AG04450 (cell line): ENCODE results near the gene TMEM139. TPM values are rescaled to one million over a fixed set of nuclear protein-coding genes. Genes with fewer than 3 reads are reported as not detected.

Experiments
- CTCF ChIA-PET: fragments of 300-600, 350-600 bp; formaldehyde crosslinking; extraction: SDS; loops from one replicate; lab custom pipeline; 2022; ENCODE audit warnings: antibody characterized with exemption, inconsistent platforms; lab: Charles Lee
- POLR2A ChIA-PET: fragments of 350-600 bp; formaldehyde crosslinking; extraction: SDS; loops from one replicate; lab custom pipeline; 2021; ENCODE audit warnings: antibody characterized with exemption, inconsistent platforms; lab: Yijun Ruan, JAX
- DNase-seq: peaks from one replicate; pipeline ENCODE4 v3.0.0-alpha.2; 2011; ENCODE audit warnings: low read depth, low spot score
- H3K27ac ChIP-seq: one replicate; pipeline ENCODE4 v1.5.1; 2012; ENCODE audit warnings: low read depth, low read length, control low read depth
- H3K27me3 ChIP-seq: one replicate; pipeline ENCODE4 v1.6.0; 2012; ENCODE audit warnings: low read length; ENCODE audit not compliant: control insufficient read depth, insufficient read depth
- H3K4me3 ChIP-seq: 2 replicates; pipeline ENCODE4 v1.5.1; 2011; ENCODE audit warnings: mild to moderate bottlenecking, low read depth, low read length, control low read depth
- H3K9me3 ChIP-seq: 2 replicates; pipeline ENCODE4 v1.5.1; 2012; ENCODE audit warnings: low read length; ENCODE audit not compliant: control insufficient read depth, insufficient read depth
- CTCF ChIP-seq: IDR thresholded peaks from 2 replicates; pipeline ENCODE4 v1.5.1; 2011; ENCODE audit warnings: low read depth, low read length, control low read depth, inconsistent platforms
- polyA minus RNA-seq: library from RNA; depleted of rRNA, polyadenylated mRNA; stranded (reverse); fragments of >200 nt; gene quantifications from 2 replicates; pipeline ENCODE4 v1.2.3, GENCODE V29; 2011; rRNA and poly(A)+ RNA removed
- polyA plus RNA-seq: library from polyadenylated mRNA; depleted of rRNA; stranded (reverse); fragments of >200 nt; gene quantifications from 2 replicates; pipeline ENCODE4 v1.2.3, GENCODE V29; 2011; rRNA removed

Gene TMEM139
- not detected in 2 replicates for polyA plus RNA-seq
- not detected in 2 replicates for polyA minus RNA-seq

GRCh38 chr7:143284591-143285469 is at the start of gene TMEM139:
Gene TMEM139, plus strand, starts transcription at chr7:143284958. Its CDS starts 1,000 bp downstream, at chr7:143285958.
- no peak within 1 kb of the TSS for H3K4me3 ChIP-seq
- POLR2A ChIA-PET, result no interaction called here
- TF ChIP-seq CTCF, result no peak
- H3K27ac ChIP-seq, result no peak within 1 kb of the TSS
- H3K27me3 ChIP-seq, result no peaks in the 10 kb centered on the region
- CTCF ChIA-PET, result interaction anchor here (1.4 kb wide), 1 partner anchor 95 kb away, joined by 3 read pairs; no protein-coding TSS in a partner anchor
- DNase-seq, result no peak
- peaks cover 8% of the 10 kb centered on the region for H3K9me3 ChIP-seq

- Histone ChIP-seq H3K27me3 (no peaks in the 10 kb centered on the region), H3K4me3 (no peak overlapping the region), H3K27ac (no peak overlapping the region), H3K9me3 (peaks cover 6% of the 10 kb centered on the region)
- no peak for DNase-seq
- ChIA-PET CTCF (interaction anchor here (1.2 kb wide), 1 partner anchor 20 kb away, joined by 5 read pairs; no protein-coding TSS in a partner anchor), POLR2A (no interaction called here)
- no peak for TF ChIP-seq CTCF
Measured at GRCh38 chr7:143235561-143235960, 49.2 kb upstream of the TMEM139 start.

GRCh38 chr7:143236408-143236990 is 48.3 kb upstream of the TMEM139 start:
- POLR2A ChIA-PET, result no interaction called here
- DNase-seq, result no peak
- no peak overlapping the region for H3K27ac ChIP-seq
- CTCF ChIA-PET, result interaction anchor here (1.6 kb wide), 1 partner anchor 21 kb away, joined by 6 read pairs; no protein-coding TSS in a partner anchor
- no peak overlapping the region for H3K4me3 ChIP-seq
- TF ChIP-seq CTCF, result no peak
- H3K9me3 ChIP-seq, result peaks cover 6% of the 10 kb centered on the region; the same call in 1 of the 2 replicates
- H3K27me3 ChIP-seq, result no peaks in the 10 kb centered on the region

- no peak for DNase-seq
- POLR2A ChIA-PET, result no interaction called here
- H3K27ac ChIP-seq, result no peak overlapping the region
- no peak for TF ChIP-seq CTCF
- H3K27me3 ChIP-seq, result no peaks in the 10 kb centered on the region
- CTCF ChIA-PET, result interaction anchor here (0.7 to 1.6 kb wide), 2 partner anchors 9 to 22 kb away, joined by 3 to 6 read pairs; no protein-coding TSS in a partner anchor
- H3K9me3 ChIP-seq, result peaks cover 6% of the 10 kb centered on the region; the same call in 1 of the 2 replicates
- no peak overlapping the region for H3K4me3 ChIP-seq
Measured at GRCh38 chr7:143237366-143237765, 47.4 kb upstream of the TMEM139 start.
